AG10803 (cell line): ENCODE measurements around the gene TNRC6C.
"Not testable (repeated sequence)": the region's sequence is repeated elsewhere in the genome, so short reads cannot be mapped to it uniquely, and the experiment has no call there.

ENCODE experiments used
- DNase-seq: peaks from one replicate; pipeline ENCODE4 v3.0.0; 2010; ENCODE audit warnings: low read depth
- H3K4me3 ChIP-seq: 2 replicates; pipeline ENCODE4 v1.5.1; 2011; ENCODE audit warnings: mild to moderate bottlenecking, low read length, control low read depth
- CTCF ChIP-seq: conservative IDR thresholded peaks from 2 replicates; pipeline ENCODE4 v1.5.1; 2011; ENCODE audit warnings: mild to moderate bottlenecking, low read length, control low read depth, inconsistent platforms

The TNRC6C gene

GRCh38 chr17:78114831-78115723 is 156.6 kb downstream of the TNRC6C start:
- no peak for TF ChIP-seq CTCF
- DNase-seq, result no peak
- H3K4me3 ChIP-seq, result no peak overlapping the region

- not testable (repeated sequence) for DNase-seq
Measured at GRCh38 chr17:78115803-78116202, 157.3 kb downstream of the TNRC6C start.

GRCh38 chr17:78116411-78116810 is 157.9 kb downstream of the TNRC6C start:
- no peak for DNase-seq
- no peak for TF ChIP-seq CTCF
- no peak overlapping the region for H3K4me3 ChIP-seq

More at GRCh38 chr17:78115803-78116202, 157.3 kb downstream of the TNRC6C start:
- not testable (repeated sequence) for H3K4me3 ChIP-seq

- no peak for TF ChIP-seq CTCF
- no peak for DNase-seq
- H3K4me3 ChIP-seq, result no peak overlapping the region
Measured at GRCh38 chr17:78117027-78117981, 158.8 kb downstream of the TNRC6C start.

- DNase-seq, result no peak
- TF ChIP-seq CTCF, result no peak
- no peak overlapping the region for H3K4me3 ChIP-seq
Measured at GRCh38 chr17:78118801-78119241, 160.3 kb downstream of the TNRC6C start.

GRCh38 chr17:78120537-78120936 is 162.0 kb downstream of the TNRC6C start:
- TF ChIP-seq CTCF, result no peak
- no peak overlapping the region for H3K4me3 ChIP-seq
- no peak for DNase-seq

- no peak for TF ChIP-seq CTCF
- DNase-seq, result no peak
- H3K4me3 ChIP-seq, result no peak overlapping the region
Measured at GRCh38 chr17:78120971-78121800, 162.7 kb downstream of the TNRC6C start.
